Natural killer cell treated with Interleukin-12 subunit alpha and Interleukin-12 subunit beta and Interleukin-15 and Interleukin-18, amount 100 ng/mL, for 72 hours (primary cell): ENCODE results near the gene MAP4K3. TPM values are rescaled to one million over a fixed set of nuclear protein-coding genes. Genes with fewer than 3 reads are reported as not detected.

ENCODE experiments used
- ATAC-seq, 2 donors: fragments of 150-1000 bp; cut with Tn5 transposase in 1 of 2; sonication (Bioruptor Pico), chemical (Tn5 transposase) in 1 of 2; 2 replicates each; pipeline ENCODE4 v1.10.0; 2021
- DNase-seq: peaks from one replicate; pipeline ENCODE4 v3.0.0; 2022; ENCODE audit warnings: low spot score
- H3K27ac Mint-ChIP-seq, 2 donors: 1 replicate in 1 of 2; 2 replicates in 1 of 2; pipeline ENCODE4 v1.8.0; 2022; ENCODE audit warnings: mixed read lengths in 2 of 2, mild to moderate bottlenecking in 1 of 2, moderate library complexity in 1 of 2
- H3K27me3 Mint-ChIP-seq, 2 donors: 1 replicate in 1 of 2; 2 replicates in 1 of 2; pipeline ENCODE4 v1.8.0; 2022; ENCODE audit warnings: mixed read lengths in 2 of 2
- H3K36me3 Mint-ChIP-seq: one replicate; pipeline ENCODE4 v1.8.0; 2022; ENCODE audit warnings: mixed read lengths
- H3K4me1 Mint-ChIP-seq, 2 donors: 1 replicate in 1 of 2; 2 replicates in 1 of 2; pipeline ENCODE4 v1.8.0; 2022; ENCODE audit warnings: low read depth in 2 of 2, mixed read lengths in 2 of 2, mild to moderate bottlenecking in 1 of 2
- H3K4me3 Mint-ChIP-seq: one replicate; pipeline ENCODE4 v1.8.0; 2022; ENCODE audit warnings: mixed read lengths
- H3K9me3 Mint-ChIP-seq: 2 replicates; pipeline ENCODE4 v1.8.0; 2022; ENCODE audit warnings: mixed read lengths
- total RNA-seq, 2 donors: library from RNA; stranded (reverse); gene quantifications; one replicate each; pipeline ENCODE4 v1.2.3, GENCODE V29; 2022

Gene MAP4K3
- total RNA-seq, 2 donors from 2014 or later, result 9.6 to 21.0 TPM

GRCh38 chr2:39232141-39232540 lies 204.9 kb downstream of the MAP4K3 start:
- peaks cover 0 to 6% of the 10 kb centered on the region in 2 donors for H3K27me3 Mint-ChIP-seq
- ATAC-seq (no peak), DNase-seq (no peak)
- no peak overlapping the region for H3K4me3 Mint-ChIP-seq
- peaks cover 15% of the 10 kb centered on the region for H3K36me3 Mint-ChIP-seq
- no peak overlapping the region for H3K27ac Mint-ChIP-seq
- peaks cover 19 to 20% of the 10 kb centered on the region in 2 donors for H3K4me1 Mint-ChIP-seq
- H3K9me3 Mint-ChIP-seq, result no peaks in the 10 kb centered on the region

GRCh38 chr2:39228413-39229209 lies 208.5 kb downstream of the MAP4K3 start:
- Mint-ChIP-seq H3K27me3 (no peaks in the 10 kb centered on the region), H3K36me3 (no peaks in the 10 kb centered on the region), H3K9me3 (no peaks in the 10 kb centered on the region), H3K4me1 (peaks cover 35 to 38% of the 10 kb centered on the region in 2 donors), H3K4me3 (peak overlapping the region; percentile 81), H3K27ac (peak overlapping the region; percentile 65 to 89)
- ATAC-seq, result peak; percentile 55 to 67
- DNase-seq, result no peak

GRCh38 chr2:39227628-39228412 lies 209.3 kb downstream of the MAP4K3 start:
- H3K4me1 Mint-ChIP-seq, result peaks cover 35 to 38% of the 10 kb centered on the region in 2 donors
- no peaks in the 10 kb centered on the region for H3K27me3 Mint-ChIP-seq
- no peaks in the 10 kb centered on the region for H3K9me3 Mint-ChIP-seq
- DNase-seq, result peak; percentile 86
- peak overlapping the region; percentile 65 to 89 for H3K27ac Mint-ChIP-seq
- peak overlapping the region; percentile 81 for H3K4me3 Mint-ChIP-seq
- ATAC-seq, result peak; percentile 88 to 91
- H3K36me3 Mint-ChIP-seq, result no peaks in the 10 kb centered on the region

GRCh38 chr2:39225567-39225966 lies 211.5 kb downstream of the MAP4K3 start:
- Mint-ChIP-seq H3K4me1 (peaks cover 38 to 44% of the 10 kb centered on the region in 2 donors), H3K27me3 (no peaks in the 10 kb centered on the region), H3K9me3 (no peaks in the 10 kb centered on the region), H3K4me3 (peak overlapping the region; percentile 53), H3K36me3 (no peaks in the 10 kb centered on the region), H3K27ac (peak overlapping the region; percentile 41 to 89)
- peak in 1 of 2 donors; percentile 58 for ATAC-seq
- no peak for DNase-seq

GRCh38 chr2:39223909-39224308 lies 213.2 kb downstream of the MAP4K3 start:
- H3K4me1 Mint-ChIP-seq, result peaks cover 46 to 48% of the 10 kb centered on the region in 2 donors

GRCh38 chr2:39221459-39221858 lies 215.6 kb downstream of the MAP4K3 start:
- H3K4me3 Mint-ChIP-seq, result no peak overlapping the region
- no peaks in the 10 kb centered on the region for H3K36me3 Mint-ChIP-seq
- peaks cover 45 to 46% of the 10 kb centered on the region in 2 donors for H3K4me1 Mint-ChIP-seq
- no peak for DNase-seq
- no peaks in the 10 kb centered on the region for H3K27me3 Mint-ChIP-seq
- H3K9me3 Mint-ChIP-seq, result no peaks in the 10 kb centered on the region
- ATAC-seq, result no peak
- peak overlapping the region; percentile 40 to 74 for H3K27ac Mint-ChIP-seq

More at GRCh38 chr2:39223909-39224308, 213.2 kb downstream of the MAP4K3 start:
- H3K36me3 Mint-ChIP-seq, result no peaks in the 10 kb centered on the region
- no peaks in the 10 kb centered on the region for H3K27me3 Mint-ChIP-seq
- no peak overlapping the region for H3K27ac Mint-ChIP-seq
- DNase-seq, result no peak
- no peak overlapping the region for H3K4me3 Mint-ChIP-seq
- no peaks in the 10 kb centered on the region for H3K9me3 Mint-ChIP-seq
- no peak for ATAC-seq

- Mint-ChIP-seq H3K4me1 (peaks cover 50 to 56% of the 10 kb centered on the region in 2 donors), H3K4me3 (no peak overlapping the region), H3K27ac (peak overlapping the region; percentile 91 to 96), H3K27me3 (no peaks in the 10 kb centered on the region), H3K9me3 (no peaks in the 10 kb centered on the region), H3K36me3 (no peaks in the 10 kb centered on the region)
- no peak for DNase-seq
- no peak for ATAC-seq
Observed at GRCh38 chr2:39220136-39220535, 216.9 kb downstream of the MAP4K3 start.

GRCh38 chr2:39218391-39218790 lies 218.7 kb downstream of the MAP4K3 start:
- DNase-seq, result no peak
- Mint-ChIP-seq H3K27me3 (no peaks in the 10 kb centered on the region), H3K4me1 (peaks cover 55 to 59% of the 10 kb centered on the region in 2 donors), H3K36me3 (no peaks in the 10 kb centered on the region), H3K27ac (peak overlapping the region; percentile 91 to 96), H3K9me3 (no peaks in the 10 kb centered on the region), H3K4me3 (peak overlapping the region; percentile 74)
- ATAC-seq, result no peak

- DNase-seq (no peak), ATAC-seq (peak; percentile 86 to 90)
- H3K4me1 Mint-ChIP-seq, result peaks cover 58 to 64% of the 10 kb centered on the region in 2 donors
- no peaks in the 10 kb centered on the region for H3K36me3 Mint-ChIP-seq
- H3K27me3 Mint-ChIP-seq, result no peaks in the 10 kb centered on the region
- peak overlapping the region; percentile 91 to 96 for H3K27ac Mint-ChIP-seq
- H3K9me3 Mint-ChIP-seq, result no peaks in the 10 kb centered on the region
- peak overlapping the region; percentile 74 for H3K4me3 Mint-ChIP-seq
Observed at GRCh38 chr2:39217192-39217550, 219.9 kb downstream of the MAP4K3 start.

GRCh38 chr2:39216346-39217191 lies 220.5 kb downstream of the MAP4K3 start:
- no peaks in the 10 kb centered on the region for H3K27me3 Mint-ChIP-seq
- H3K9me3 Mint-ChIP-seq, result no peaks in the 10 kb centered on the region
- ATAC-seq, result peak; percentile 89 to 90

GRCh38 chr2:39215545-39215944 lies 221.5 kb downstream of the MAP4K3 start:
- ATAC-seq (peak in 1 of 2 donors; percentile 44), DNase-seq (no peak)
- Mint-ChIP-seq H3K27me3 (no peaks in the 10 kb centered on the region), H3K27ac (peak overlapping the region; percentile 91 to 96), H3K9me3 (no peaks in the 10 kb centered on the region), H3K4me1 (peaks cover 63 to 74% of the 10 kb centered on the region in 2 donors), H3K36me3 (no peaks in the 10 kb centered on the region), H3K4me3 (peak overlapping the region; percentile 74)

More at GRCh38 chr2:39216346-39217191, 220.5 kb downstream of the MAP4K3 start:
- DNase-seq, result peak; percentile 79
- Mint-ChIP-seq H3K36me3 (no peaks in the 10 kb centered on the region), H3K4me1 (peaks cover 57 to 65% of the 10 kb centered on the region in 2 donors), H3K4me3 (peak overlapping the region; percentile 74), H3K27ac (peak overlapping the region; percentile 91 to 96)

GRCh38 chr2:39213015-39213414 lies 224.1 kb downstream of the MAP4K3 start:
- Mint-ChIP-seq H3K4me3 (peak overlapping the region; percentile 7), H3K4me1 (peaks cover 47 to 55% of the 10 kb centered on the region in 2 donors), H3K27ac (peak overlapping the region; percentile 35 to 91), H3K9me3 (no peaks in the 10 kb centered on the region), H3K36me3 (no peaks in the 10 kb centered on the region), H3K27me3 (no peaks in the 10 kb centered on the region)
- ATAC-seq, result no peak
- no peak for DNase-seq

GRCh38 chr2:39210846-39211245 lies 226.2 kb downstream of the MAP4K3 start:
- peak overlapping the region; percentile 47 to 67 for H3K27ac Mint-ChIP-seq
- DNase-seq, result no peak
- no peaks in the 10 kb centered on the region for H3K9me3 Mint-ChIP-seq
- H3K4me1 Mint-ChIP-seq, result peaks cover 29 to 34% of the 10 kb centered on the region in 2 donors
- no peaks in the 10 kb centered on the region for H3K36me3 Mint-ChIP-seq
- H3K4me3 Mint-ChIP-seq, result no peak overlapping the region
- no peaks in the 10 kb centered on the region for H3K27me3 Mint-ChIP-seq
- ATAC-seq, result no peak
